ENCODE measurements around the gene TBC1D19. TPM values are rescaled to one million over a fixed set of nuclear protein-coding genes. Genes with fewer than 3 reads are reported as not detected.

The TBC1D19 gene
- total RNA-seq, 1 experiment from 2014 or later: 4.0 TPM

DNA sequence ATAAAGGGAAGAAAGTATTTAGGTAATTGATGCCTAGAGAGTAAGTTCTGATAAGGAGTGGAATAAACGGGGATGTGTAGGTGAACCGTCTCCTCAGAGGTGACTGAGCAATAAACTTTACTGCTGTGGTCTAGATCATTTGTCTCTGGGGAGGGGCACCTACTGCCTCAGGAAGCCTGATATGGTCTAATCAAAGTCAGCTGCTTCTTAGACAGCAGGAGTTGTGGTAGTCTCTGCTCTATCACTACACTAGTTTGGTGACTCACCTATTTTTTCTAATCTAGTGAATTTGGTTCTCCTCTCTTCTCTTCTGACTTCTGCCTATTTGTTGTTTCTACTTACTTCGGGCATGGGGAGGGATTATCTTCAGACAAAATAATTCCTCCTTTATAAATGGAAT is 181.6 kb downstream of the TBC1D19 start:
- no peak for DNase-seq
- BruUV-seq (replicated peaks): no TSS peak
- intact Hi-C loops (cut with micrococcal nuclease): no loop called here
- Histone ChIP-seq H3K4me2 (ENCODE audit: low read length) (no peak overlapping the region), H2AFZ (ENCODE audit: low read length) (no peak overlapping the region), H4K20me1 (ENCODE audit: low read length) (no peaks in the 10 kb centered on the region), H3K9ac (ENCODE audit: low read length) (no peak overlapping the region), H3K36me3 (ENCODE audit: low read depth, low read length) (no peaks in the 10 kb centered on the region), H3K9me2 (replicated peaks; ENCODE audit: low read length) (no peaks in the 10 kb centered on the region), H3K4me3 (ENCODE audit: low read length) (no peak overlapping the region), H3K27ac (ENCODE audit: low read length) (no peak overlapping the region), H3K27me3 (ENCODE audit: low read length) (no peaks in the 10 kb centered on the region), H3K9me3 (ENCODE audit: low read length) (no peaks in the 10 kb centered on the region), H3K79me2 (ENCODE audit: low read length) (no peaks in the 10 kb centered on the region), H3F3A (ENCODE audit: low read length, unreplicated experiment) (no peaks in the 10 kb centered on the region), H3K4me1 (ENCODE audit: insufficient read depth, low read length) (peaks cover 7% of the 10 kb centered on the region)
- ChIA-PET CTCF (no interaction called here), POLR2A (ENCODE audit: unreplicated experiment) (no interaction called here)
- no peak for ATAC-seq
- TF ChIP-seq EZH2phosphoT487 (IDR thresholded peaks at IDR 0.05; ENCODE audit: borderline replicate concordance, low read length): no peak
- no peak for TF ChIP-seq EZH2 (IDR thresholded peaks at IDR 0.05; ENCODE audit: low read length, unreplicated experiment)
- no peak for TF ChIP-seq CTCF (conservative IDR thresholded peaks at IDR 0.05; ENCODE audit: low read depth, low read length)

DNA sequence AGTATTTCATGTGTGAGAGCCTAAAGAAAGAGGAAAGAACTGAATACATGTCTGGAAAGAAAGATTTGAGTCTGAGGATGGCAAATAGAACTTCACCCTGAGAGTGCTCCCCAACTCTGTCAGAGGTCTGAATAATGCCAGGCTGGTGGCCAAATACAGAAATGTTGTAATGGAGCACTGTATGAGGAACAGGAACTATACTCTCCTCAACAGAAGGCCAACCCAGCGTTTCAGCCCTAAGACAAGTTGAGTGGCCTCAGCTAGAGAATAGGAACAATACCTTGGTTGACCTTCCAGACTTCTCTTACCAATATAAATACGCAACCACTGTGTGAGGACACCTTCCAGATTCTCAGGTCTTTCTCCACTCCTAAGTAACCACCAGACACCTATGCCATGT is 182.3 kb downstream of the TBC1D19 start:
- Histone ChIP-seq H3F3A (ENCODE audit: low read length, unreplicated experiment) (no peaks in the 10 kb centered on the region), H3K27ac (ENCODE audit: low read length) (no peak overlapping the region), H3K4me3 (ENCODE audit: low read length) (no peak overlapping the region), H3K79me2 (ENCODE audit: low read length) (no peaks in the 10 kb centered on the region), H3K9me2 (replicated peaks; ENCODE audit: low read length) (no peaks in the 10 kb centered on the region), H3K4me1 (ENCODE audit: insufficient read depth, low read length) (peaks cover 7% of the 10 kb centered on the region), H3K27me3 (ENCODE audit: low read length) (no peaks in the 10 kb centered on the region), H3K4me2 (ENCODE audit: low read length) (no peak overlapping the region), H4K20me1 (ENCODE audit: low read length) (no peaks in the 10 kb centered on the region), H3K9me3 (ENCODE audit: low read length) (no peaks in the 10 kb centered on the region), H3K9ac (ENCODE audit: low read length) (no peak overlapping the region), H3K36me3 (ENCODE audit: low read depth, low read length) (no peaks in the 10 kb centered on the region), H2AFZ (ENCODE audit: low read length) (no peak overlapping the region)
- POLR2A ChIA-PET (ENCODE audit: unreplicated experiment): no interaction called here
- intact Hi-C loops (cut with micrococcal nuclease): no loop called here
- BruUV-seq (replicated peaks): no TSS peak
- DNase-seq (no peak), ATAC-seq (no peak)
- CTCF ChIA-PET: no interaction called here
- TF ChIP-seq CTCF (conservative IDR thresholded peaks at IDR 0.05; ENCODE audit: low read depth, low read length): no peak

GRCh38 chr4:26772096-26772873 is 188.4 kb downstream of the TBC1D19 start:
- Histone ChIP-seq H3K9ac (ENCODE audit: low read length) (no peak overlapping the region), H3K4me3 (ENCODE audit: low read length) (no peak overlapping the region)
- BruUV-seq (replicated peaks): no TSS peak

More at GRCh38 chr4:26772096-26772873, 188.4 kb downstream of the TBC1D19 start:
- H2AFZ ChIP-seq (ENCODE audit: low read length): no peak overlapping the region
- no peaks in the 10 kb centered on the region for H4K20me1 ChIP-seq (ENCODE audit: low read length)
- H3K4me1 ChIP-seq (ENCODE audit: insufficient read depth, low read length): no peaks in the 10 kb centered on the region
- DNase-seq: no peak
- no peak overlapping the region for H3K27ac ChIP-seq (ENCODE audit: low read length)
- intact Hi-C loops (cut with micrococcal nuclease): no loop called here
- H3K9me3 ChIP-seq (ENCODE audit: low read length): peaks cover 6% of the 10 kb centered on the region; the same call in 1 of the 2 replicates
- POLR2A ChIA-PET (ENCODE audit: unreplicated experiment): interaction anchor here (0.6 kb wide), 1 partner anchor 8 kb away, joined by 6 read pairs; no protein-coding TSS in a partner anchor
- H3K9me2 ChIP-seq (replicated peaks; ENCODE audit: low read length): no peaks in the 10 kb centered on the region
- H3K4me2 ChIP-seq (ENCODE audit: low read length): no peak overlapping the region
- CTCF ChIA-PET: no interaction called here
- no peaks in the 10 kb centered on the region for H3F3A ChIP-seq (ENCODE audit: low read length, unreplicated experiment)
- ATAC-seq: no peak
- TF ChIP-seq EZH2phosphoT487 (IDR thresholded peaks at IDR 0.05; ENCODE audit: borderline replicate concordance, low read length): no peak
- TF ChIP-seq CTCF (conservative IDR thresholded peaks at IDR 0.05; ENCODE audit: low read depth, low read length): no peak
- TF ChIP-seq EZH2 (IDR thresholded peaks at IDR 0.05; ENCODE audit: low read length, unreplicated experiment): no peak
- peaks cover 11% of the 10 kb centered on the region for H3K36me3 ChIP-seq (ENCODE audit: low read depth, low read length)
- no peaks in the 10 kb centered on the region for H3K27me3 ChIP-seq (ENCODE audit: low read length)
- no peaks in the 10 kb centered on the region for H3K79me2 ChIP-seq (ENCODE audit: low read length)

All from PC-3 (cell line).